HL-60 (cell line): ENCODE measurements around the gene HS6ST3.

Experiments used
- DNase-seq, 2 experiments: peaks; one replicate each; pipeline ENCODE4 v3.0.0-alpha.2; 2010 to 2020; ENCODE audit warnings: low read depth in 1 of 2, low spot score in 1 of 2
- H3K27ac ChIP-seq: fragments of 250-450 bp; sonication (Bioruptor Pico); replicated peaks from 2 replicates; pipeline ENCODE4 v1.5.1; 2020; ENCODE audit warnings: mild to moderate bottlenecking, moderate library complexity
- H3K27me3 ChIP-seq: fragments of 250-450 bp; sonication (Bioruptor Pico); 2 replicates; pipeline ENCODE4 v1.5.1; 2021; ENCODE audit warnings: mild to moderate bottlenecking, moderate library complexity; ENCODE audit not compliant: insufficient read depth, poor library complexity, severe bottlenecking
- H3K4me3 ChIP-seq: replicated peaks from 2 replicates; pipeline ENCODE4 v1.5.1; 2011; ENCODE audit warnings: mild to moderate bottlenecking, control low read depth, low read length; ENCODE audit not compliant: insufficient read depth
- CTCF ChIP-seq: IDR thresholded peaks from one replicate; pipeline ENCODE4 v1.5.1; 2011; ENCODE audit warnings: low read length, control low read depth, inconsistent platforms; ENCODE audit not compliant: insufficient read depth
- GABPA ChIP-seq: IDR thresholded peaks from 2 replicates; pipeline ENCODE4 v1.6.1; 2012; ENCODE audit warnings: low read depth
- POLR2AphosphoS5 ChIP-seq: IDR thresholded peaks from 2 replicates; pipeline ENCODE4 v1.6.1; 2012; ENCODE audit warnings: low read depth
- REST ChIP-seq: IDR thresholded peaks from 2 replicates; pipeline ENCODE4 v1.6.1; 2012; ENCODE audit warnings: low read depth; ENCODE audit not compliant: insufficient replicate concordance
- SPI1 ChIP-seq: IDR thresholded peaks from 2 replicates; pipeline ENCODE4 v1.6.1; 2012; ENCODE audit warnings: low read depth, mild to moderate bottlenecking, borderline replicate concordance

HS6ST3 gene

GRCh38 chr13:96720446-96720845 lies 630.5 kb downstream of the HS6ST3 start:
- no peak for DNase-seq
- TF ChIP-seq POLR2AphosphoS5 (no peak), CTCF (no peak), REST (no peak), SPI1 (no peak), GABPA (no peak)
- Histone ChIP-seq H3K4me3 (no peak overlapping the region), H3K27ac (no peak overlapping the region), H3K27me3 (no peaks in the 10 kb centered on the region)

- H3K27me3 ChIP-seq = no peaks in the 10 kb centered on the region
- TF ChIP-seq CTCF (no peak), GABPA (no peak), SPI1 (no peak), REST (no peak), POLR2AphosphoS5 (no peak)
- no peak for DNase-seq
Observed at GRCh38 chr13:96726651-96727050, 636.7 kb downstream of the HS6ST3 start.

GRCh38 chr13:96728463-96728862 lies 638.6 kb downstream of the HS6ST3 start:
- no peak for TF ChIP-seq CTCF
- TF ChIP-seq POLR2AphosphoS5 = no peak
- no peak overlapping the region for H3K4me3 ChIP-seq
- no peak overlapping the region for H3K27ac ChIP-seq
- no peak for DNase-seq
- H3K27me3 ChIP-seq = no peaks in the 10 kb centered on the region

More at GRCh38 chr13:96726651-96727050, 636.7 kb downstream of the HS6ST3 start:
- Histone ChIP-seq H3K4me3 (no peak overlapping the region), H3K27ac (no peak overlapping the region)

GRCh38 chr13:96730676-96731075 lies 640.8 kb downstream of the HS6ST3 start:
- no peaks in the 10 kb centered on the region for H3K27me3 ChIP-seq
- no peak overlapping the region for H3K27ac ChIP-seq
- no peak for TF ChIP-seq SPI1
- no peak for TF ChIP-seq CTCF
- TF ChIP-seq GABPA = no peak
- no peak for TF ChIP-seq POLR2AphosphoS5
- DNase-seq = no peak
- no peak overlapping the region for H3K4me3 ChIP-seq
